Stomach (tissue), 9 donors: ENCODE results near the gene TAP1. TPM values are rescaled to one million over a fixed set of nuclear protein-coding genes. Genes with fewer than 3 reads are reported as not detected.

ENCODE experiments used
- DNase-seq, 2 donors: peaks; one replicate each; pipeline versions ENCODE4 v3.0.0 to v3.0.0-alpha.2; 2013 to 2019
- H3K27ac ChIP-seq, 5 donors: fragments of 200-600 bp in 4 of 5; sonication (generic) in 4 of 5; one replicate each; pipeline ENCODE4 v1.5.1; 2013 to 2019; ENCODE audit warnings: mild to moderate bottlenecking in 1 of 5, moderate library complexity in 1 of 5
- H3K27me3 ChIP-seq, 3 donors: fragments of 200-600 bp; sonication (generic); one replicate each; pipeline ENCODE4 v1.5.1; 2017 to 2019; ENCODE audit warnings: mixed run types in 1 of 3
- H3K36me3 ChIP-seq, 4 donors: fragments of 200-600 bp; sonication (generic); 1 replicate in 3 of 4; 2 replicates in 1 of 4; pipeline ENCODE4 v1.5.1; 2016 to 2019
- H3K4me1 ChIP-seq, 4 donors: fragments of 200-600 bp; sonication (generic); one replicate each; pipeline ENCODE4 v1.5.1; 2016 to 2019
- H3K4me3 ChIP-seq, 4 donors: fragments of 200-600 bp; sonication (generic) in 3 of 4; one replicate each; pipeline ENCODE4 v1.5.1; 2016 to 2019; ENCODE audit warnings: mild to moderate bottlenecking in 1 of 4
- H3K9me3 ChIP-seq, 4 donors: fragments of 200-600 bp; sonication (generic); one replicate each; pipeline ENCODE4 v1.5.1; 2016 to 2019
- CTCF ChIP-seq, 7 experiments: fragments of 450-650 bp in 4 of 7; fragments of 200-600 bp in 3 of 7; sonication (generic) in 3 of 7; IDR thresholded peaks; one replicate each; pipeline ENCODE4 v1.5.1; 2016 to 2019; ENCODE audit warnings: antibody characterized with exemption in 7 of 7, control low read depth in 2 of 7, mild to moderate bottlenecking in 1 of 7
- EP300 ChIP-seq: sonication (generic); formaldehyde crosslinking; IDR thresholded peaks from one replicate; pipeline ENCODE4 v1.6.1; 2017; ENCODE audit warnings: antibody characterized with exemption
- POLR2A ChIP-seq, 4 donors: fragments of 450-650 bp; IDR thresholded peaks; one replicate each; pipeline ENCODE4 v1.6.1; 2016; ENCODE audit warnings: antibody characterized with exemption in 4 of 4, control low read depth in 2 of 4, mild to moderate bottlenecking in 1 of 4, moderate library complexity in 1 of 4
- POLR2AphosphoS5 ChIP-seq, 3 donors: sonication (generic); formaldehyde crosslinking; IDR thresholded peaks; one replicate each; pipeline ENCODE4 v1.6.1; 2016; ENCODE audit warnings: antibody characterized with exemption in 3 of 3
- WGBS, 5 donors: extraction: QIAGEN DNeasy Blood & Tissue Kit in 3 of 5; methylation state at CpG; one replicate each; pipeline versions ENCODE4 v1.1.5 to v1.1.7; 2013 to 2018; 5-methylcytosine and 5-hydroxymethylcytosine counted together
- intact Hi-C: fragments of 100-400 bp; cut with DNase I; formaldehyde crosslinking; loops from one replicate; pipeline ENCODE4 v1.15.1; 2023; ENCODE audit warnings: low total_unique reads
- polyA plus RNA-seq, 3 donors: library from polyadenylated mRNA; stranded (reverse); fragments of 200-250 nt; gene quantifications; one replicate each; pipeline ENCODE4 v1.2.3, GENCODE V29; 2013
- total RNA-seq, 5 donors: library from RNA; depleted of rRNA; stranded (reverse); fragments of >200 nt; gene quantifications; one replicate each; pipeline versions ENCODE4 v1.1.0 to v1.2.3, GENCODE V29; 2014 to 2016
- donor health status: healthy with polysubstance abuse.
- donor health status: Bipolar disorder and iron deficiency.
- donor health status: healthy.

The TAP1 gene
- total and polyA plus RNA-seq, 8 donors = 10.8 to 117 (median 25.3) TPM

GRCh38 chr6:32858194-32858593 is 4.7 kb upstream of the TAP1 start:
- Histone ChIP-seq H3K4me1 (peaks cover 6 to 25% (median 19%) of the 10 kb centered on the region in 4 donors), H3K9me3 (no peaks in the 10 kb centered on the region), H3K27me3 (no peaks in the 10 kb centered on the region), H3K36me3 (peaks cover 7 to 47% (median 36%) of the 10 kb centered on the region in 4 donors), H3K4me3 (no peak overlapping the region), H3K27ac (no peak overlapping the region)
- WGBS, 5 donors = 88 to 92% (median 88%) methylated on average over 5 of the region's 5 CpGs
- TF ChIP-seq POLR2A (IDR thresholded peaks at IDR 0.05) (no peak), CTCF (IDR thresholded peaks at IDR 0.05) (no peak)
- intact Hi-C loops = no loop called here
- no peak for DNase-seq

- 78 to 87% (median 85%) methylated on average over 14 of the region's 14 CpGs for WGBS, 5 donors
- H3K9me3 ChIP-seq = no peaks in the 10 kb centered on the region
- H3K27ac ChIP-seq = no peak overlapping the region
- peaks cover 7 to 47% (median 36%) of the 10 kb centered on the region in 4 donors for H3K36me3 ChIP-seq
- H3K27me3 ChIP-seq = no peaks in the 10 kb centered on the region
- intact Hi-C loops = no loop called here
- no peak for DNase-seq
- no peak for TF ChIP-seq CTCF (IDR thresholded peaks at IDR 0.05)
- no peak for TF ChIP-seq EP300
- TF ChIP-seq POLR2A (IDR thresholded peaks at IDR 0.05) = no peak
- TF ChIP-seq POLR2AphosphoS5 (IDR thresholded peaks at IDR 0.05) = no peak
- peaks cover 9 to 27% (median 24%) of the 10 kb centered on the region in 4 donors for H3K4me1 ChIP-seq
- H3K4me3 ChIP-seq = no peak overlapping the region
These were observed 3.8 kb upstream of the TAP1 start for GRCh38 chr6:32857156-32857891.

GRCh38 chr6:32855467-32856174 is 2.1 kb upstream of the TAP1 start:
- peaks cover 19 to 44% (median 39%) of the 10 kb centered on the region in 4 donors for H3K4me1 ChIP-seq
- TF ChIP-seq EP300 (no peak), CTCF (IDR thresholded peaks at IDR 0.05) (no peak), POLR2A (IDR thresholded peaks at IDR 0.05) (no peak), POLR2AphosphoS5 (IDR thresholded peaks at IDR 0.05) (no peak)
- intact Hi-C loops = no loop called here
- peaks cover 11 to 62% (median 44%) of the 10 kb centered on the region in 4 donors for H3K36me3 ChIP-seq
- no peaks in the 10 kb centered on the region for H3K9me3 ChIP-seq
- DNase-seq = no peak
- H3K4me3 ChIP-seq = peak overlapping the region in 2 of 4 donors; percentile 76 to 87
- WGBS, 5 donors = 79 to 82% (median 80%) methylated on average over 8 of the region's 8 CpGs
- H3K27me3 ChIP-seq = no peaks in the 10 kb centered on the region
- peak overlapping the region in 3 of 5 donors; percentile 97 to 99 (median 99) for H3K27ac ChIP-seq

GRCh38 chr6:32854376-32855178 is 1.1 kb upstream of the TAP1 start:
- Histone ChIP-seq H3K4me1 (peaks cover 19 to 54% (median 42%) of the 10 kb centered on the region in 4 donors), H3K27ac (peak overlapping the region; percentile 90 to 99 (median 99)), H3K4me3 (peak overlapping the region; percentile 58 to 94 (median 82)), H3K27me3 (no peaks in the 10 kb centered on the region), H3K36me3 (peaks cover 18 to 62% (median 48%) of the 10 kb centered on the region in 4 donors), H3K9me3 (no peaks in the 10 kb centered on the region)
- intact Hi-C loops = no loop called here
- DNase-seq = peak; percentile 59 to 77
- 11 to 17% (median 15%) methylated on average over 23 to 24 of the region's 24 CpGs for WGBS, 5 donors
- TF ChIP-seq EP300 = no peak
- TF ChIP-seq POLR2A (IDR thresholded peaks at IDR 0.05) = no peak
